ENCODE data around the gene PPOX.

DNA sequence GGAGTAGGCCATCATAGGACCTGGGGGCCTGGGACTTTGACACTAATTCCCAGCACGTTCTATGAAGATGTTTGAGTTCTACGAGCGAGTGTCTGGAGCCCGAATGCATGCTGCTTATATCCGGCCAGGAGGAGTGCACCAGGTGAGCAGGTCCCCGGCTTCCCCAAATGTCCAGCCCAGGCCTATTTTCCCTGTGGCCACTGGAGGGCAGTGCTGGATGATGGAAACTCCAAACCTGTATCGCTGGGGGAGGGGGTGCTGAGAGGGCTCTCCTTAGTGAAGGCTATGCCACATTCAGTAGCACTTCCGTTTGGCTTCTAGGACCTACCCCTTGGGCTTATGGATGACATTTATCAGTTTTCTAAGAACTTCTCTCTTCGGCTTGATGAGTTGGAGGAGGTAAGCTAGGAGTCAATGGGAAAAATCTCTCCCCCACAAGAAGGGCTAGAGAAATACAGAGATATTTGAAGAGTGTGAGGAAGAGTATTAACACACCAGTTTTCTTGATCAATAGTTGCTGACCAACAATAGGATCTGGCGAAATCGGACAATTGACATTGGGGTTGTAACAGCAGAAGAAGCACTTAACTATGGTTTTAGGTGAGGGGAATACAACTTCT, 43.7 kb downstream of the PPOX start:
- TF ChIP-seq POLR2AphosphoS5 (IDR thresholded peaks at IDR 0.05) (no peak), POLR2A (IDR thresholded peaks at IDR 0.05) (no peak)
- TF ChIP-seq, protein P1, sequence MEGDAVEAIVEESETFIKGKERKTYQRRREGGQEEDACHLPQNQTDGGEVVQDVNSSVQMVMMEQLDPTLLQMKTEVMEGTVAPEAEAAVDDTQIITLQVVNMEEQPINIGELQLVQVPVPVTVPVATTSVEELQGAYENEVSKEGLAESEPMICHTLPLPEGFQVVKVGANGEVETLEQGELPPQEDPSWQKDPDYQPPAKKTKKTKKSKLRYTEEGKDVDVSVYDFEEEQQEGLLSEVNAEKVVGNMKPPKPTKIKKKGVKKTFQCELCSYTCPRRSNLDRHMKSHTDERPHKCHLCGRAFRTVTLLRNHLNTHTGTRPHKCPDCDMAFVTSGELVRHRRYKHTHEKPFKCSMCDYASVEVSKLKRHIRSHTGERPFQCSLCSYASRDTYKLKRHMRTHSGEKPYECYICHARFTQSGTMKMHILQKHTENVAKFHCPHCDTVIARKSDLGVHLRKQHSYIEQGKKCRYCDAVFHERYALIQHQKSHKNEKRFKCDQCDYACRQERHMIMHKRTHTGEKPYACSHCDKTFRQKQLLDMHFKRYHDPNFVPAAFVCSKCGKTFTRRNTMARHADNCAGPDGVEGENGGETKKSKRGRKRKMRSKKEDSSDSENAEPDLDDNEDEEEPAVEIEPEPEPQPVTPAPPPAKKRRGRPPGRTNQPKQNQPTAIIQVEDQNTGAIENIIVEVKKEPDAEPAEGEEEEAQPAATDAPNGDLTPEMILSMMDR (IDR thresholded peaks at IDR 0.05), result peak; percentile 83 to 89 (median 86)
